Panc1 (cell line): Measurements from ENCODE around the gene RABEP2.

ENCODE experiments used
- CTCF ChIP-seq: fragments of 450-650 bp; IDR thresholded peaks from 2 replicates; pipeline ENCODE4 v1.5.1; 2017; ENCODE audit warnings: mild to moderate bottlenecking
- POLR2AphosphoS5 ChIP-seq: IDR thresholded peaks from 2 replicates; pipeline ENCODE4 v1.6.1; 2012; ENCODE audit warnings: mild to moderate bottlenecking, low read depth, low read length, moderate library complexity
- SIN3A ChIP-seq: IDR thresholded peaks from 2 replicates; pipeline ENCODE4 v1.6.1; 2012; ENCODE audit warnings: low read depth, mild to moderate bottlenecking, low read length, moderate library complexity, borderline replicate concordance; ENCODE audit not compliant: insufficient read depth
- TCF7L2 ChIP-seq: IDR thresholded peaks from 2 replicates; pipeline ENCODE4 v1.6.1; 2011; ENCODE audit warnings: mild to moderate bottlenecking, low read depth, low read length, inconsistent platforms
- TF ChIP-seq, protein P1 (sequence below), 2 experiments: IDR thresholded peaks; 2 replicates each; pipeline ENCODE4 v1.6.1; 2011 to 2012; ENCODE audit warnings: low read depth in 2 of 2, control low read depth in 1 of 2, low read length in 1 of 2, mild to moderate bottlenecking in 1 of 2, moderate library complexity in 1 of 2; ENCODE audit not compliant: insufficient read depth in 1 of 2

DNA sequence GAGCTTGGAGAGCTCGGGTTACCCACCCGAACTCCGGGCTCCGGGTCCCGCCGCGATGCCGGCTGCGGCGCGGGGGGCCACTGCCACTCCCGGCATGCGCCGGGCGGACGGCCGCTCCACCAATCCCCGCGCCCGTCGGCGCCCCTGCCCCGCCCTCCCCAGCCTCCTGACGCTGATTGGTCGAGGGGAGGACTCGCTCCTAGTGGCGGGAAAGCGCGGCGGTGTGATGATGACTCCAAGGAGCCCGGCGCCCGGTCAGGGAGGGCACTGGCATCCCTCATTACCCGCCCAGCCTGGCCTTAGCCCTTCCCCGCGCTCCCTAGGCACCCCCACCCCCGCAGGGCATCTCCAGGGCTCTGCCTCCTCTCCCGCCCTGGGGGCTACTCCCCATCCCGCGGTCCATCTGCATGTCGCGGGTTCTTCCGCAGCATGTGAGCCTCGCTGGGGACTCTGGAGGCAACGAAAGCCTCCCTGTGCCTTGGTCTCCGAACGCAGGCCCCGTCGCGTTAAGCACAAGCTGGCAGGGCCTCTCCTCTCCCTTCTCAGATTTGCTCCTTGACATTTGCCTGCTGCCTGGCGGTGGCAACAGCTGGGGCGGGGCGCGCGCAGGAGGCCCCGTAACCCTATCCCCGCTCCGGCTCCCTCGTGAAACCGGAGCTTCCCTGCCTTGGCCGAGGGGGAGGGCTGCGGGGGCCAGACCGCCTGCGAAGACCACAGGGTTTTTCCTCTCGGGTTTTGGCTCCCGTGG lies 45.0 kb downstream of the RABEP2 start:
- no peak for TF ChIP-seq CTCF
- peak; percentile 68; the same call in 1 of the 2 replicates for TF ChIP-seq POLR2AphosphoS5
- TF ChIP-seq, protein P1, sequence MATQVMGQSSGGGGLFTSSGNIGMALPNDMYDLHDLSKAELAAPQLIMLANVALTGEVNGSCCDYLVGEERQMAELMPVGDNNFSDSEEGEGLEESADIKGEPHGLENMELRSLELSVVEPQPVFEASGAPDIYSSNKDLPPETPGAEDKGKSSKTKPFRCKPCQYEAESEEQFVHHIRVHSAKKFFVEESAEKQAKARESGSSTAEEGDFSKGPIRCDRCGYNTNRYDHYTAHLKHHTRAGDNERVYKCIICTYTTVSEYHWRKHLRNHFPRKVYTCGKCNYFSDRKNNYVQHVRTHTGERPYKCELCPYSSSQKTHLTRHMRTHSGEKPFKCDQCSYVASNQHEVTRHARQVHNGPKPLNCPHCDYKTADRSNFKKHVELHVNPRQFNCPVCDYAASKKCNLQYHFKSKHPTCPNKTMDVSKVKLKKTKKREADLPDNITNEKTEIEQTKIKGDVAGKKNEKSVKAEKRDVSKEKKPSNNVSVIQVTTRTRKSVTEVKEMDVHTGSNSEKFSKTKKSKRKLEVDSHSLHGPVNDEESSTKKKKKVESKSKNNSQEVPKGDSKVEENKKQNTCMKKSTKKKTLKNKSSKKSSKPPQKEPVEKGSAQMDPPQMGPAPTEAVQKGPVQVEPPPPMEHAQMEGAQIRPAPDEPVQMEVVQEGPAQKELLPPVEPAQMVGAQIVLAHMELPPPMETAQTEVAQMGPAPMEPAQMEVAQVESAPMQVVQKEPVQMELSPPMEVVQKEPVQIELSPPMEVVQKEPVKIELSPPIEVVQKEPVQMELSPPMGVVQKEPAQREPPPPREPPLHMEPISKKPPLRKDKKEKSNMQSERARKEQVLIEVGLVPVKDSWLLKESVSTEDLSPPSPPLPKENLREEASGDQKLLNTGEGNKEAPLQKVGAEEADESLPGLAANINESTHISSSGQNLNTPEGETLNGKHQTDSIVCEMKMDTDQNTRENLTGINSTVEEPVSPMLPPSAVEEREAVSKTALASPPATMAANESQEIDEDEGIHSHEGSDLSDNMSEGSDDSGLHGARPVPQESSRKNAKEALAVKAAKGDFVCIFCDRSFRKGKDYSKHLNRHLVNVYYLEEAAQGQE (IDR thresholded peaks at IDR 0.05; ENCODE audit: insufficient read depth in 1 of 2, low read depth in 2 of 2, low read length in 1 of 2), result no peak
- no peak for TF ChIP-seq TCF7L2
- TF ChIP-seq SIN3A, result 0 out of 2 replicates have a peak, but pooled peaks have one; percentile 25
